GM21717 (cell line): ENCODE results near the gene SRRM5.
"Not testable (repeated sequence)": the region's sequence is repeated elsewhere in the genome, so short reads cannot be mapped to it uniquely, and the experiment has no call there.

ENCODE experiments used
- ATAC-seq: cut with Tn5 transposase; IDR thresholded peaks from one replicate; pipeline ENCODE4 v1.9.1; 2021; ENCODE audit warnings: mild to moderate bottlenecking, moderate library complexity; ENCODE audit not compliant: unreplicated experiment

SRRM5 gene

DNA sequence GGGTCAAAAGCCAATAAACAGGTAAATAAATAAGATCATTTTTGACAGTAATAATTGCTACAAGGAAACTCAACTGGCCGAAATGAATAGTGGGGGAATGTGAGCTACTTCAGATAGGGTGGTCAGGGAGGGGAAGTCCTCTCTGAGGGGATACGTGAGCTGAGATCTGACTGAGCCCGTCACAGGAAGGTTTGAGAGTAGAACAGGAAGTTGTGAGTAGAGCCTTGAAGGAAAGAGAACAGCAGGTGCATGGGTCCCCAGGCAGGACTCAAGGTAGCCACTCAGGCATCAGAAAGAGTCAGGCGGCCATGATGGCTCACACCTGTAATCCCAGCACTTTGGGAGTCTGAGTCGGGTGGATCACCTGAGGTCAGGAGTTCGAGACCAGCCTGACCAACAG, 22.2 kb upstream of the SRRM5 start:
- no peak for ATAC-seq

DNA sequence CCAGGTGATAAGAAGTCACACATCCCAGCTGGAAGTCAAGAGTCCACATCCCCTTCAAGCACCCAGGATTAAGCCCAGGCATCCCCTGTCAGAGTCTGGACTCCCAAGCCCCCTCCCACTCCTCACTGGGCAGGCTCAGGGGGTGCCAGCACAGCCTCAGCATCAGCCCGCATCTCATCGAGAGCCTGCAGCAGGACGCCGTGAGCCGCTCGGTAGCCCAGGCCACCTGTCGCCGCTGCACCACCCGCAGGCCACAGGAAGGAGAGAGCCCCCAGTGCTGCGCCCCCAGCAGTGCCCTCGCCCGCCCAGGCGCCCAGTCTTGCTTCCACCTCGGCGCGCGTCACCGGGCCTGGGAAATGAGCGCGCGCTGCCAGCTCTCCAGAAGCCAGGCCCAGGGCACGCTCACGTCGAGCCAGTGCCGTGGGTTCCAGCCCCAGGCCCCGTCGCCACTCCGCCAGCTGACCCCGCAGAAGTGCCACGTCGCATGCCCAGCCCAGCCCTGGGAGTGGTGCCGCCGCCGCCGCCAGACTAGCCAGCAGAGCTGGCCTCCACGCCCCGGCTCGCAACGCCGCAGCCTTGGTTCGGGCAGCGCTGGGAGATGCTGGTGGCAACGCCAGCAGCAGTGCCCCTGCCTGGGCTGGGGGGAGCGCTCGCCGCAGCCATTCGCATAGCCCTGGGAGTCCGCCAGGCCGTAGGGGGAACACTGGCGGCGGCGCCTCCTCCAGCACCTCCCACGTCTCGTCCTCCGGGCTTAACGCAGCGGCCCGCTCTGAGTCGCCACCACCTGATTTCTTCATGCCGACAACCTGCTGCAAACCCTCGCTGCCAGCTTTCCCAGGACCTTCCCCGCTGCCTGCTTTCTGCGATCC, 19.8 kb upstream of the SRRM5 start:
- no peak for ATAC-seq

DNA sequence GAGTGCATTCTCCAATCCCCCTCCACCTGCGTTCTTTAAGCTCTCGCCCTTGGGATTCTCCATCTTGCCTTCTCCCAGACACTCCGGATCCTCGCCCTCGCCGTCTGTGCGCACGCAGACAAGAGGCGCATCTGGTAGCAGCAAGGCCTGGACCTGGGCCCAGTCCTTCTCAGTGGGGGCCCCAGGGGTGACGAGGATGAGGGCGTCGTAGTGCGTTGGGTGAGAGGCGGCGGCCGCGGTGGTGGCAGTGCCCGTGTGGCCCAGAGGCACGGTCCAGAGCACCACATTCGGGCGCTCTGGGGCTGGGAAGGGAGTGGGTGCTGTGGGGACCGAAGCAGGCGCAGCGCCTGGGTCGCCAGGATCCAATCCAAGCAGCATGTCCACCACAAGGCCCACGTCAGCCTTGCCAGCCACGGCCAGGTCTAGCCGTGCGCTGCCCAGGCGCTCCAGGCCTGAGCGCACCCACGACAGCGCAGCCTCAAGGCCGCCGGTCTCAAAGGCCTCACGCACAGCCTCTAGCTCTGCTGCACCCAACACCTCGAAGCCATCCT, 19.0 kb upstream of the SRRM5 start:
- no peak for ATAC-seq

DNA sequence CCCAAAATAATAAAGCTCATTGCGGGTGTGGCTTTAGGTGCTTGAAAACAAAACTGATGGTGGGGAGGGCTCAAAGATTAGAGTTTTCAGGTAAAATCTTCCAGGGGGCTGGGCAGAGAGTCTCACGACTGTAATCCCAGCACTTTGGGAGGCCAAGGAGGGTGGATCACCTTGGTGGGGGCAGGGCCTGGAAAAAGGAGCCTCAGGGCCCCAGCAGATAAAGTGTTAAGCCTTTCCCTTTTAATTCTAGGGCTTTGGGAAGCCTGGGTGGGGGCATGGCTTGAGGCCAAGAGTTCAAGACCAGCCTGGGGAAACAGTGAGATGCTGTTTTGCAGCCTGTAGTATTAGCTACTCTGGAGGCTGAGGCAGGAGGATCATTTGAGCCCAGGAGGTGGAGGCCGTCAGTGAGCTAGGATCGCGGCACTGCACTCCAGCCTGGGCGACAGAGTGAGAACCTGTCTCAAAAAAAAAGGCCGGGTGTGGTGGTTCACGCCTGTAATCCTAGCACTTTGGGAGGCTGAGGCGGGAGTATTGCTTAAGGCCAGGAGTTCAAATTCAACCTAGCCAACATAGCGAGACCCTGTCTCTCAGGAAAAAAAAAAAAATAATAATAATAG, 17.7 kb upstream of the SRRM5 start:
- ATAC-seq, result no peak

DNA sequence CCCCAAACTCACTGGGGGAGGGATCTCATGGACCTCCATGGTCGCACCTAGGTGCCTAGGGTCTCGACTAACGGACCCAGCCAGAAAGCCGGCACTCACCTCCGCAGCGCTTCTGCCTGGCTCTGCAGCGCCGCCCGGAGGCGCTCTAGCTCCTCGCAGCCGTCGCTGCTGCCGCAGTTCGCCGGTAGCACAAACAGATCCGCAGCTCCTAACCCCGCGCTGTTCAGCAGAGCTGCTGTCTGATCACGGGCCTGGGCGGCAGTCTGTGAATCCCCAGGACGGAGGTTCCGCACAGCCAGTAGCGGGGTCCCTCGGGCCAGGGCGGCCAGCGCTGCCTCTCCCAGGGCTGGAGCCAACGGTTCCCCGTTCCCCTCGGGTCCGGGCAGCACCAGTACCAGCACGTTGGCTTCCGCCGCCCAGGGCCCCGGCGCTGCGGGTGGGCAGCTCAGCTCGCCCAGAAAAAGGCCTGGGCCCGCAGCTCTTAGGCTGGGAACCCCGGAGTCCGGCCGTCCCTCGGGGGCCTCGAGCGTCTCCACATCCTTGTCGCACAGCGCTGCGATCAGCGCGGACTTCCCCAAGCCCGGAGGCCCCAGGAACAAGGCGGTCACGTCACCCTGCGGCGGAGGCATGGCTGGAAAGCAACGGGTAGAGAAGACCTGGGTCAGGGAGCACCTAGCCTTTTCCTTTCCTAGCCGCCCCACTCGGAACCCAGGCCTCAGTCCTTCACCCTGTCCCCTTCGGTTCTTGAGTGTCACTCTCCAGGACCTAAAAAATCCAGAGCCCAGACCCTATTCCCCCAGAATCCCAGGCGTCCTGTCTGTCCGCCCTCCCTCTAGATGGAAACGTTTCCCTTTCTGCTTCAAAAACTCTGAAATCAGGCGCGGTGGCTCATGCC, 16.9 kb upstream of the SRRM5 start:
- no peak for ATAC-seq

DNA sequence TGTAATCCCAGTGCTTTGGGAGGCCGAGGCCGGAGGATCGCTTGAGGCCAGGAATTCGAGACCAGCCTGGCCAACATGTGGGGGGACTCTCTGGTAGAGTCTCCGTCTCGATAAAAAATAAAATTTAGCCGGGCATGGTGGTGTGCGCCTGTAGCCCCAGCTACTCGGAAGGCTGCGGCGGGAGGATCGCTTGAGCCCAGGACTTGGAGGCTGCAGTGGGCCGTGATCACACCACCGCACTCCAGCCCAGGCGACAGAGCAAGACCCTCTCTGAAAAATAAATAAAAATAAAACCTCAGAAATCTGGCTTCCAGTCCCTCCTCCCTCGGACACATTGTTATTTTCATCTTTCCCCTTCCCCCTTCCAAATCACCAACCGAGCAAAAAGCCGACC, 16.3 kb upstream of the SRRM5 start:
- peak; percentile 3 for ATAC-seq

DNA sequence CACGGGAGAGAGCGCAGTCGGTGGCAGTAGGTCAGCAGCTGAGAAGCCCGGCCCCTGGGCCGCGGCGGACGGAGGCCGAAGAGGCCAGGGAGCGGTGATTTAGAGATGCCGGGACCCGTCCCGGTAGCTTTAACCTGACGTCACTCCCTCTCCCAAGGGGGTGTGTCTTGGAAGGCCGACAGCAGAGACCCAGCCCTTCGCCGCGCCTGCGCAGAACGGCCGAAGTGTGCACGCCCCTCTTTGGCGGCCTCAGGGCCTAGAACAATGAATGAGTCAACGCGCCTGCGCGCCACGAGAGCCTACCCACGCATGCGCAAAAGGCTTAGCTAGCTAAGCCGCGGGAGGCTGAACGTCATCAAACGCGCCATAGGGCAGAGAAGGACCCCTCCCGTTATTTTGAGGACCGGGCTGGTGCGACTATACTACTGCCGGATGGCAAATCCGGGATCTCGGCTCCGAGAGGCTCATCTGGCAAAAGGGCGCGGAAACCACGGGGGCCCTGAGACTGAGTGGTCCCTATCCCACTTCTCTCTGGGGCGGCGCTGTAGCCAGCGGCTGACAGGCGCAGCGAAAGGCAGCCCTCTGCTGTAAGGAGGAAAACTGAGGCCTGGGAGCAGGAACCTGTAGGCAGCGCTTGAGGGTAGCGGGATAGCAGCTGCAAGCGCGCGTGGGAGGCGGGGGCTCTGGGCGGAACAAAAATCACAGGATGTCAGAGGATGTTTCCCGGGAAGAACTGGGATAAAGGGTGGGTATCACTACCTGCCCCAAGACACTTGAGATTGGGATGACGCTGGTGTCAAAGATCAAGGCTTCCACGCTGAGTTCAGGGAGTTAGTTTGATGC, 15.7 kb upstream of the SRRM5 start, which contains the start of the genes IRGQ and ZNF576:
Gene IRGQ, minus strand, starts transcription at position 136 of the 843 bp plus-strand sequence. CDS start 796 bp downstream, outside the sequence.
Gene ZNF576, plus strand, starts transcription at position 597 of the 843 bp plus-strand sequence. CDS start 514 bp downstream, outside the sequence.
- ATAC-seq, result peak; percentile 61

DNA sequence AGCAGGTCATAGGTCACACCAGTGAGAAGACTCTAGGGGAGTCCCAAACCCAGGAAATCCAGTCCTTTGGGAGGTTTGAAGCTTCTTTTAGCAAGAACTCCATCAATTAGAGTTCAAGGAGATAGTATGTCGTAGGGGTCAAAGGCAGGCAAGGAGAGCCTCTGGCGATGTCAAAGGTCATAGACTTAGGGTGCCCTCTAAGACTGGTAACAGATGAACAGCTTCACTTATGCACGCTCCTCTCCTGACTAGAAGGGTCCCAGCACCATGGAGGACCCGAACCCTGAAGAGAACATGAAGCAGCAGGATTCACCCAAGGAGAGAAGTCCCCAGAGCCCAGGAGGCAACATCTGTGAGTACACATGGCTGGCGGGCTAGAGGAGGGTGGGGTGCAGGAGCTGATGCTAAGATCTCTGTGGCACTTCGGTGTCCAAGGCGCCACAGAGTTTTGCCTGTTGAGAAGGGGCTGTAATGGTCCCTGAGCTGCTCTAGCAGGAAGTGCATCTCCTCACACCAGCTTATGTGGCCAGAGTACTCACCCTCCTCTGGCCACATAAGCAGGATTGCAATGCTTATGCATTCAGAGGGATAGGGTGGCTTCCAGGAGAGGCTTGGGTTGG, 14.9 kb upstream of the SRRM5 start:
- no peak for ATAC-seq

DNA sequence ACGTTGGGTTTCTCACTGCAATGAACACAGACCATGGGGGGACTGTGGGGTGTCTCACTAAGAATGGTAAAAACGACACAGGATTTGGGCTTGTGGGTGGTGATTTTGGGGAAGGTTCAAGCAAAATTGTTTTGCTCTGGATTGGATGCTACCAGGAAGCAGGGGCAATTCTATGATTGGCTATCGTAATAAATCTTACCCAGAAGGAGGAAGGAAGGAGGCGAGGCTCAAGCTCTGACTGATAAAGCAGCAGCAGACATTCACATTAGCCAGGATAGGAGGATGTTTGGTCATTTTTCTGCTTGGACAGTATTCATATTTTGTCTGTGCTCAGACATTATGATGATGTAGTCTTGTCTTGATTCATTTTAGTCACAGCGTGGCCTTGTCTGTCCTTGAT, 14.0 kb upstream of the SRRM5 start:
- ATAC-seq, result no peak

DNA sequence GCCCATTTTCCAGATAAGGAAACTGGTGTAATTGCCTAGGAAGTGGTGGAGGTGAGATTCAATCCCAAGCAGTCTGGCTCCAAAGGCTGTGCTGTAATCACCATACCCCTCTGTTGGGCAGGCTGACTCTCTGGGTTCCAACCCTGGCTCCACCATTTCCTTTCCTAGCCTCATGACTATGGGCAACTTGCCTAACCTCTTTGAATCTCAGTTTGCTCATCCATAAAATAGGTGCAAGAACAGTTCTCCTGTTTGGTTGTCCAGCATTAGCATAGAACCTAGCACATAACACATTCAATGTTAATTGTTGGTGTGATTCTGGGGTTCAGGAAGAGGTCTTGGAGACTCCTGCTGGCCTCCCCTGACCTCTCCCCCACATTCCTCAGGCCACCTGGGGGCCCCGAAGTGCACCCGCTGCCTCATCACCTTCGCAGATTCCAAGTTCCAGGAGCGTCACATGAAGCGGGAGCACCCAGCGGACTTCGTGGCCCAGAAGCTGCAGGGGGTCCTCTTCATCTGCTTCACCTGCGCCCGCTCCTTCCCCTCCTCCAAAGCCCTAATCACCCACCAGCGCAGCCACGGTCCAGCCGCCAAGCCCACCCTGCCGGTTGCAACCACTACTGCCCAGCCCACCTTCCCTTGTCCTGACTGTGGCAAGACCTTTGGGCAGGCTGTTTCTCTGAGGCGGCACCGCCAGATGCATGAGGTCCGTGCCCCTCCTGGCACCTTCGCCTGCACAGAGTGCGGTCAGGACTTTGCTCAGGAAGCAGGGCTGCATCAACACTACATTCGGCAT, 13.2 kb upstream of the SRRM5 start:
- ATAC-seq, result no peak

DNA sequence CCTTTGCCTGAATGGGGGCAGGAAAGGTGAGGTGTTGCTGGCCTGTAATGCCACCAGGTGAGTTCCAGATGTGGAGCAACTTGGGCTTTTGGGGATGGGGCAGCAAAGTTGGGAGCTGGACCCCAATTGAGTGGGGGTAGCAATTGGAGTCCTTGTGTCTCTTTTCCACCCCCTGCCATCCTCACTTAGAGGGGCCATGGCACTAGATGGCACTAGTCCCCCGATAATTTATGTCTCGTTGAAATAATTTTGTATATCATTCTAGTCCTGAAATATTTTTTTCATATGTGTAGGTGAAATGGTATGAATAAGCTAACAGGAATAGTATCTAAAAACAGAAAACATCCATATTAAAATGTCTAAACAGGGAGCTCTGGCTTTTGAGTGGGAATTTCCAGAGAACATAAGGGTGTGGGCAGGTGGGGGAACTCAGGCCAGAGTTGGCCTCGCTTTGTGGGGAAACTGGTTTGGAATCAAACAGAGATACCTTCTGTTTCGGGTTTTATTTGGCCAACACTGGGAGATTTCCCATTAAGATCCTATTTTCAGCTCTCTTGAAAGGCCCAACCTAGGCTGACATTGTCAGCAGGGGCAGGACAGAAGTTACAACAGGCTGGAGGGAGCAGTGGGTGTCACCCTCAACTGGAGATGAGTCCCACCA, 12.1 kb upstream of the SRRM5 start:
- no peak for ATAC-seq

DNA sequence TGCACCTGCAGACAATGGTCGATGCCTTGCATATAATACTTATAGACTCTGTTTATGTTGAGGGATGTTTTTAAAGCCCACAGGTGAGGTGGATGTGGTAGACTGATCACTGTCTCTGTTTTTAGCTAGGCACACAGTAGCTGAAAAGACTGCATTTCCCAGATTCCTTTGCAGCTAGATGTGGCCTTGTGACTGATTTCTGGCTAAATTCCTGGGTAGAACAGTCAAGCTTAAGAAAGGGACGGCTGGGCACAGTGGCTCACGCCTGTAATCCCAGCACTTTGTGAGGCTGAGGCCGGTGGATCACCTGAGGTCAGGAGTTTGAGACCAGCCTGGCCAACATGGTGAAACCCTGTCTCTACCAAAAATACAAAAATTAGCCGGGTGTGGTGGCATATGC, 11.6 kb upstream of the SRRM5 start:
- not testable (repeated sequence) for ATAC-seq

DNA sequence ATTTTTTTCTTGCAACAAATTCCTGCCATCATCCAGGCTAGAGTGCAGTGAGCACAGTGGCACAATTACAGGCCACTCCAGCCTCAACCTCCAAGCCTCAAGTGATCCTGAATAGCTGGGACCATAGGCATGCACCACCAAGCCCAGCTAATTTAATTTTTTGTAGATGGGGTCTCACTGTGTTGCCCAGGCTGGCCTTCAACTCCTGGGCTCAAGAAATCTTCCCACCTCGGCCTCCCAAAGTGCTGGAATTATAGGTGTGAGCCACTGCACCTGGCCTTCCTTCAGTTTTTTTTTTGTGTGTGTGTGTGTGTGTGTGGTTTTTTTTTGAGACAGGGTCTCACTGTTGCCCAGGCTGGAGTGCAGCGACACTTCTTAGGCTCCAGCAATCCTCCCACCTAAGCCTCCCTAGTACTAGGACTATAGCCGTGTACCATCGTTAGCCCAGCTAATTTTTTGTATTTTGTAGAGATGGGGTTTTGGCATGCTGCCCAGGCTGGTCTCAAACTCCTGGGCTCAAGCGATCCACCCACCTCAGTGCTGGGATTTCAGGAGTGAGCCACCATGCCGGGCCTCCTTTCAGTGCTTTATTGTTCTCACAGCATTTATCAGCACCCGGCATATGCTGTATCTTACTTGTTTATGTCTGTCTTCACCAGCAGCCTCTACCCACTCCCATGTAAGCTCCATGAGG, 5.9 kb upstream of the SRRM5 start:
- no peak for ATAC-seq

DNA sequence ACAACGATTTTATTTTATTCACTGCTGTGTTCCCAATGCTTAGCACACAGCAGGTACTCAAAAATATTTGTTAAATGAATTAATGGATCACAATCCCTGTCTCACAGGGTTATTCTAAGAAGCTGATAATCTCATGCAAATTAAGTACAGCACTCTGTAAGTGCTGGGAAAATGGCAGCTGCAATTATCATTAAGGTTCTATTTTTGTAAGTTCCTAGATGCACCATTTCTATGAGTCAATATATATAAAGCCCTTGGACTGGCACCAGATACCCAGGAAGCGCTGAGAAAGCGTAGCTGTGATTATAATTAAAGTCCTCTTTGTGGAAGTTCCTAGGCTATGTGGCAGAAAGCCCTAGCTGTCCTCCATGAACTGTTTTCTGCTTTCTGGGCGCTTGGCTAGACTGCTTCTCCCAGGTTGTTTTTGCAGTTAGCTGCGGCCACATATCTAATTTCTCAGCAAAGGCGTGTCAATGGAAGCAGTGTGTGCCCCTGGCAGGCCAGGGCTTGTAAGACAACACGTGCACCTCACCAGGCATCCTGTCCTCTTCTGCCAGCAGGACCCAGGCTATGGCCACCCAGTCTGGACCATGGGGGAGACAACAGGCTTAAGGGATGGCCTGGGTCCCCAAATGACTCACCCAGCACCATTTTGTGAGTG, 5.2 kb upstream of the SRRM5 start:
- ATAC-seq, result no peak

DNA sequence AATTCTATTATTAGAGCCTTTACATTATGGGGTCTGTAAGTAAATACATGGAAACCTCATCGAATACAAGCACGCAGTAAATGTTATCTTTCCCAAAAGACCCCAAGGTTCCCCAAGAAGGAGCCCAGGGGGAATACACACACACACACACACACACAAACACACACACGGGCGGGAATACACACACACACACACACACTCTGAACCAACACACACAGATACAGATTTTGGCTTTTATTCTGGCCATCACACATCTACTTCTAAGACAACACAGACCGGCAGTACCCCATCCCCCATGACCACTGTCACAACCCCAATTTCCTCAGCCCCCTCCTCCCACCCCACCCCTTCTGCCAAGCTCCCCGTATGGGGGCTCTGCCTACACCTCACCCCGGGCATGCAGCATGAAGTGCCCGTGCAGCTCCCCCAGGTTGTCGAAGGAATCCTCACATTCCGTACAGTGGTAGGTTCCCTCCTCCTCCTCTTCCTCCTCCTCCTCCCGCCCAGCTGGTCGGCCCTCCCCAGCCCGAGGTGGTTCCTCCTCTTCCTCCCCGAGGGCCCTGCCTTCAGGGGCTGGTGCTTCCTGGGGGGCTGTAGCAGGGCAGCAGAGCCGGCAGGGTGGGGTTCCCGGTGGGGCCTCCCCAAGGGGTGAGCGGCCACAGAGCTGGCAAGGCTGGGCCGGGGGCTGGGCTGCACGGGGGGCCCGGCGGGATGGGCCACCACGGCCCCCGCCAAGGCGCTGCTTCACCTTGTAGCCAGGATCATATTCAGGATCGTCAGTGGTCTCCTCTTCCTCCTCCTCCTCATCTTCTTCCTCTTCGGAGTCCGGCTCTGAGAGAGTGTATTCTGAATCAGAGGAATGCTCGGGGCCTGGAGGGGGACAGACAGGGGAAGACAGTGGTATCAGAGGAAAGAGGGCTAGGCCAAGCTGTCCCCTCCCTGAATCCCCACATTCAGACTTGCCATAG, 4.4 kb upstream of the SRRM5 start:
- ATAC-seq, result no peak

DNA sequence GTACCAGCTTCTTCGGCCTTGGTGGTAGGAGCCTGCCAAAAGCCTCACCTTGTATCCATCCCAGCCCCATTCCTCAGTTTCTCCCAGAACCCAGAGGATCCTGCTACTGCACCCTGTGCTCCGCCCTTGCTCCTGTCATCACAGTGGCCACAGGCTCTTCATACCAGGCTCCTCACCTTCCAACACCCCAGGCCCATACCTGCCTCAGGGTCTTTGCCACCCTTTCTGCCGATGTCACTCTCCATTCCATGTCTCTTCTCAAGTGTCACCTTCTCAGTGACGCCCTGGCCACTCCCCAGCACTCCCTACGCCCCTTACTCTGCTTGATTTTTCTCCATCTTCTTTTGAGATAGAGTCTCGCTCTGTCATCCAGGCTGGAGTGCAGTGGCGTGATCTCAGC, 2.0 kb upstream of the SRRM5 start:
- ATAC-seq, result no peak
